GM21723 (cell line): ENCODE measurements around the gene COL23A1.
"Not testable (repeated sequence)": the region's sequence is repeated elsewhere in the genome, so short reads cannot be mapped to it uniquely, and the experiment has no call there.

Experiments used
- ATAC-seq: cut with Tn5 transposase; IDR thresholded peaks from one replicate; pipeline ENCODE4 v1.9.1; 2021; ENCODE audit warnings: mild to moderate bottlenecking, moderate library complexity; ENCODE audit not compliant: unreplicated experiment

Gene COL23A1

GRCh38 chr5:178385496-178385890 lies 204.7 kb downstream of the COL23A1 start:
- no peak for ATAC-seq

- ATAC-seq: no peak
These were observed 205.2 kb downstream of the COL23A1 start for GRCh38 chr5:178384816-178385495.

GRCh38 chr5:178383919-178384815 lies 206.0 kb downstream of the COL23A1 start:
- no peak for ATAC-seq

- no peak for ATAC-seq
These were observed 206.8 kb downstream of the COL23A1 start for GRCh38 chr5:178383301-178383918.

GRCh38 chr5:178382754-178383164 lies 207.4 kb downstream of the COL23A1 start:
- no peak for ATAC-seq

- no peak for ATAC-seq
These were observed 208.1 kb downstream of the COL23A1 start for GRCh38 chr5:178381921-178382695.

- ATAC-seq: no peak
These were observed 209.0 kb downstream of the COL23A1 start for GRCh38 chr5:178381206-178381605.

GRCh38 chr5:178380541-178381074 lies 209.6 kb downstream of the COL23A1 start:
- no peak for ATAC-seq

- ATAC-seq: no peak
These were observed 210.1 kb downstream of the COL23A1 start for GRCh38 chr5:178380086-178380485.

- ATAC-seq: no peak
These were observed 211.4 kb downstream of the COL23A1 start for GRCh38 chr5:178378527-178379484.

- ATAC-seq: no peak
These were observed 212.5 kb downstream of the COL23A1 start for GRCh38 chr5:178377583-178378270.

- no peak for ATAC-seq
These were observed 213.1 kb downstream of the COL23A1 start for GRCh38 chr5:178376921-178377582.

GRCh38 chr5:178375348-178375747 lies 214.8 kb downstream of the COL23A1 start:
- no peak for ATAC-seq

GRCh38 chr5:178373711-178374110 lies 216.5 kb downstream of the COL23A1 start:
- no peak for ATAC-seq

- ATAC-seq: no peak
These were observed 218.0 kb downstream of the COL23A1 start for GRCh38 chr5:178372142-178372571.

- no peak for ATAC-seq
These were observed 218.7 kb downstream of the COL23A1 start for GRCh38 chr5:178371362-178372111.

- no peak for ATAC-seq
These were observed 220.1 kb downstream of the COL23A1 start for GRCh38 chr5:178370102-178370501.

GRCh38 chr5:178369469-178369868 lies 220.7 kb downstream of the COL23A1 start:
- not testable (repeated sequence) for ATAC-seq
